ENCODE data around the gene TOR2A. TPM values are rescaled to one million over a fixed set of nuclear protein-coding genes. Genes with fewer than 3 reads are reported as not detected.

Gene TOR2A
- total RNA-seq (2011; cell fraction: chromatin; rRNA removed; ENCODE audit: low replicate concordance) = 7.9 and 25.4 TPM in 2 replicates
- total RNA-seq (2011; cell fraction: nucleolus; rRNA removed) = 33.0 and 44.0 TPM in 2 replicates
- total RNA-seq (2011; cell fraction: nucleoplasm; rRNA removed) = 22.6 and 27.5 TPM in 2 replicates
- total RNA-seq (2014; rRNA removed) (21.3 and 23.5 TPM in 2 replicates), total RNA-seq (2014; rRNA removed; fragmentation: Illumina TruSeq; extraction: Trizol) (3.0 and 3.7 TPM in 2 replicates), total RNA-seq (2015; rRNA removed; fragmentation: Illumina TruSeq; extraction: Trizol) (11.1 and 12.0 TPM in 2 replicates), total RNA-seq (2021) (25.9 and 28.3 TPM in 2 replicates), polyA plus RNA-seq (2011; rRNA removed) (8.4 and 15.0 TPM in 2 replicates), polyA plus RNA-seq (2014; fragmentation: Illumina TruSeq; extraction: Trizol) (15.7 and 22.6 TPM in 2 replicates), polyA plus RNA-seq (2014; fragmentation: Nextera tagmentation; extraction: Ambion mirVana) (1 to 10 TPM in 1 of 2 experiments, under 1 TPM in 1; 0.80 to 1.1 TPM), polyA plus RNA-seq (2014; rRNA removed) (22.5 and 27.2 TPM in 2 replicates), polyA minus RNA-seq (2011; rRNA and poly(A)+ RNA removed) (2.8 and 3.6 TPM in 2 replicates), Bru-seq, nascent RNA (percentile 70 among the genes with signal in this experiment), BruChase-seq, experiment 1, labeled RNA remaining after a 2-hour chase (percentile 65 among the genes with signal in this experiment), BruChase-seq, experiment 2, labeled RNA remaining after a 6-hour chase (percentile 67 among the genes with signal in this experiment)
- 20.5 and 35.0 TPM in 2 replicates for polyA plus RNA-seq (2011; cell fraction: cytosol; rRNA removed)
- 34.3 and 45.7 TPM in 2 replicates for polyA plus RNA-seq (2011; cell fraction: nucleus; rRNA removed)
- 20.6 and 50.6 TPM in 2 replicates for polyA plus RNA-seq (2012)
- polyA minus RNA-seq (2011; cell fraction: cytosol; rRNA and poly(A)+ RNA removed) = 11.3 and 18.2 TPM in 2 replicates
- polyA minus RNA-seq (2011; cell fraction: nucleus; rRNA and poly(A)+ RNA removed) = 12.5 and 19.1 TPM in 2 replicates
- long read RNA-seq, experiment 1, transcript TOR2A-203 (5 exons, 1,523 nt) = major isoform, 18 of 55 reads
- long read RNA-seq, experiment 1, transcript TOR2A-209 (4 exons, 933 nt) = minor isoform, 14 of 55 reads
- long read RNA-seq, experiment 1, partial matches to known transcripts = 5 of 55 reads
- long read RNA-seq, experiment 1, other reads (novel, unspliced or antisense) = 9 of 55 reads
- long read RNA-seq, experiment 2, transcript TOR2A-209 (4 exons, 933 nt) = minor isoform, 6 of 30 reads
- long read RNA-seq, experiment 2, transcript TOR2A-203 (5 exons, 1,523 nt) = major isoform, 15 of 30 reads
- long read RNA-seq, experiment 2, partial matches to known transcripts = 1 of 30 reads
- long read RNA-seq, experiment 2, other reads (novel, unspliced or antisense) = 4 of 30 reads
- long read RNA-seq, experiment 3, transcript TOR2A-203 (5 exons, 1,523 nt) = major isoform, 12 of 45 reads
- long read RNA-seq, experiment 3, transcript TOR2A-204 (3 exons, 831 nt) = minor isoform, 7 of 45 reads
- long read RNA-seq, experiment 3, transcript TOR2A-201 (4 exons, 1,370 nt) = minor isoform, 7 of 45 reads
- long read RNA-seq, experiment 3, transcript TOR2A-209 (4 exons, 933 nt) = minor isoform, 10 of 45 reads
- long read RNA-seq, experiment 3, partial matches to known transcripts = 2 of 45 reads
- long read RNA-seq, experiment 3, other reads (novel, unspliced or antisense) = 6 of 45 reads

- DNase-seq (ENCODE audit: extremely low read depth in 1 of 4, low spot score in 3 of 4) (peak; percentile 95 to 98 (median 97)), ATAC-seq (peak; percentile 98), FAIRE-seq (peak; percentile 92)
- POLR2A ChIA-PET = interaction anchor here (0.5 to 1.4 kb wide), 17 partner anchors 9 to 627 kb away, joined by 3 to 6 read pairs (median 3); partner anchors contain the start of genes PTRH1 and TTC16
- peaks cover 7 to 43% of the 10 kb centered on the region in 2 experiments; a peak in 4 of 5 replicates for H3K4me1 ChIP-seq (replicated peaks in 1 of 2; ENCODE audit: control insufficient read depth in 2 of 2, insufficient read depth in 2 of 2, low read length in 2 of 2)
- H3K4me2 ChIP-seq (ENCODE audit: insufficient read depth, low read length) = peak within 1 kb of the TSS; percentile 79
- H2AFZ ChIP-seq (ENCODE audit: low read depth, low read length) = peak within 1 kb of the TSS; percentile 98
- no peaks in the 10 kb centered on the region for H3K9me1 ChIP-seq (ENCODE audit: control insufficient read depth, insufficient read depth, low read length)
- no TSS peak for BruUV-seq (replicated peaks)
- peak within 1 kb of the TSS; percentile 87 for H3K27ac ChIP-seq (ENCODE audit: extremely low read depth, low read depth, low read length)
- H3K4me3 ChIP-seq = peak within 1 kb of the TSS; percentile 74
- CTCF ChIA-PET (ENCODE audit: low intra/inter-chr PET ratio) = interaction anchor here (0.6 to 3.4 kb wide), 15 partner anchors 50 to 530 kb away, joined by 3 to 49 read pairs (median 4); partner anchors contain the start of genes CDK9 and ST6GALNAC4
- peak within 1 kb of the TSS; percentile 75 to 92 for H3K9ac ChIP-seq (ENCODE audit: insufficient read depth in 1 of 2, low read depth in 2 of 2, low read length in 2 of 2)
- WGBS (ENCODE audit: insufficient coverage, low coverage, missing lambda C conversion rate) = under 1% methylated on average over 62 of the region's 76 CpGs
- in situ Hi-C loops (cut with MboI) = loop anchor here (5.0 to 10.0 kb wide), 5 partner anchors 47 to 233 kb away; partner anchors contain the start of gene ST6GALNAC4
- intact Hi-C loops (cut with micrococcal nuclease) = loop anchor here (1.0 to 10.0 kb wide), 8 partner anchors 50 to 300 kb away; no protein-coding TSS in a partner anchor
- H3K27me3 ChIP-seq (ENCODE audit: control insufficient read depth in 2 of 2, insufficient read depth in 2 of 2, low read length in 2 of 2) = no peaks in the 10 kb centered on the region
- peaks cover 4% of the 10 kb centered on the region; the same call in 2 of the 3 replicates for H3K79me2 ChIP-seq (ENCODE audit: control insufficient read depth, insufficient read depth, low read length)
- no peaks in the 10 kb centered on the region for H3K36me3 ChIP-seq (ENCODE audit: control insufficient read depth, insufficient read depth, low read length)
- H3K9me3 ChIP-seq (replicated peaks; ENCODE audit: control insufficient read depth, insufficient read depth, low read depth, low read length) = no peaks in the 10 kb centered on the region
- H4K20me1 ChIP-seq (replicated peaks; ENCODE audit: control insufficient read depth, insufficient read depth, low read length) = no peaks in the 10 kb centered on the region; the same call in 1 of the 2 replicates
- TF ChIP-seq FOSL1 (tag; conservative IDR thresholded peaks at IDR 0.05) = peak; percentile 51
- no peak for TF ChIP-seq NCOR1 (IDR thresholded peaks at IDR 0.05)
- TF ChIP-seq TRIM24 (IDR thresholded peaks at IDR 0.05) = no peak
- TF ChIP-seq HDAC6 (IDR thresholded peaks at IDR 0.05; ENCODE audit: low read depth, low read length) = no peak
- no peak; the same call in 1 of the 2 replicates for TF ChIP-seq CBX1 (IDR thresholded peaks at IDR 0.05; ENCODE audit: low read depth)
- peak; percentile 34 for TF ChIP-seq PHF20 (IDR thresholded peaks at IDR 0.05; ENCODE audit: partially characterized antibody)
- TF ChIP-seq FOXM1 (IDR thresholded peaks at IDR 0.05; ENCODE audit: low read depth) = no peak
- TF ChIP-seq FOXM1 (CRISPR knock-in tag; IDR thresholded peaks at IDR 0.05; ENCODE audit: low read depth) = 0 out of 2 replicates have a peak, but pooled peaks have one; percentile 69
- TF ChIP-seq CHD2 (IDR thresholded peaks at IDR 0.05; ENCODE audit: low read depth, low read length) = peak; percentile 42
- TF ChIP-seq YBX1 (IDR thresholded peaks at IDR 0.05) = no peak
- 0 out of 4 replicates have a peak, but pooled peaks of 1 of the 2 experiments have one; percentile 11 for TF ChIP-seq MLLT1 (IDR thresholded peaks at IDR 0.05)
- peak; percentile 93 for TF ChIP-seq GABPA (tag; conservative IDR thresholded peaks at IDR 0.05; ENCODE audit: low read depth)
- peak; percentile 22; the same call in 1 of the 2 replicates for TF ChIP-seq EGR1 (conservative IDR thresholded peaks at IDR 0.05)
Measured at GRCh38 chr9:127734747-127735529, at the start of gene TOR2A. Gene TOR2A (minus strand): TSS chr9:127735294. CDS start chr9:127735270, 24 bp downstream.
